Tibial artery (tissue), 4 donors: Measurements from ENCODE around the gene ZNF492.
A peak's percentile ranks its signal among the peaks of the same experiment; 100 is the strongest.
"Not testable (repeated sequence)": the region's sequence is repeated elsewhere in the genome, so short reads cannot be mapped to it uniquely, and the experiment has no call there.

Experiments used
- DNase-seq, 2 donors: peaks; one replicate each; pipeline ENCODE4 v3.0.0-alpha.2; 2019
- H3K27ac ChIP-seq, 2 donors: fragments of 200-600 bp; sonication (generic) in 1 of 2; 1 replicate in 1 of 2; 2 replicates in 1 of 2; pipeline ENCODE4 v1.5.1; 2018 to 2019; ENCODE audit warnings: mild to moderate bottlenecking in 1 of 2
- H3K27me3 ChIP-seq, 2 donors: fragments of 200-600 bp; sonication (generic) in 1 of 2; one replicate each; pipeline versions ENCODE4 v1.5.1 to v1.6.0; 2016 to 2019
- H3K36me3 ChIP-seq, 3 donors: fragments of 200-600 bp; sonication (generic) in 2 of 3; one replicate each; pipeline ENCODE4 v1.5.1; 2016 to 2019; ENCODE audit warnings: mild to moderate bottlenecking in 2 of 3
- H3K4me1 ChIP-seq, 4 donors: fragments of 200-600 bp; sonication (generic) in 2 of 4; 1 replicate in 3 of 4; 2 replicates in 1 of 4; pipeline ENCODE4 v1.5.1; 2016 to 2019
- H3K4me3 ChIP-seq, 2 donors: fragments of 200-600 bp; sonication (generic) in 1 of 2; 1 replicate in 1 of 2; 2 replicates in 1 of 2; pipeline ENCODE4 v1.5.1; 2018 to 2019; ENCODE audit warnings: mild to moderate bottlenecking in 2 of 2
- H3K9me3 ChIP-seq, 3 donors: fragments of 200-600 bp; sonication (generic) in 1 of 3; one replicate each; pipeline ENCODE4 v1.5.1; 2016 to 2019
- CTCF ChIP-seq, 2 experiments: fragments of 200-600 bp in 1 of 2; fragments of 450-650 bp in 1 of 2; IDR thresholded peaks; one replicate each; pipeline ENCODE4 v1.5.1; 2017 to 2019; ENCODE audit warnings: antibody characterized with exemption in 2 of 2, mild to moderate bottlenecking in 1 of 2, moderate library complexity in 1 of 2
- intact Hi-C: fragments of 100-400 bp; cut with DNase I; formaldehyde crosslinking; loops from one replicate; pipeline ENCODE4 v1.15.0; 2023; ENCODE audit warnings: low total_unique reads

ZNF492 gene

GRCh38 chr19:22625266-22626035, 8.7 kb upstream of the ZNF492 start:
- H3K27ac ChIP-seq, result no peak overlapping the region
- H3K4me1 ChIP-seq, result peaks cover 0 to 9% (median 4%) of the 10 kb centered on the region in 4 donors
- intact Hi-C loops, result no loop called here
- H3K4me3 ChIP-seq, result no peak overlapping the region
- TF ChIP-seq CTCF (IDR thresholded peaks at IDR 0.05), result no peak
- H3K27me3 ChIP-seq, result peaks cover 0 to 26% of the 10 kb centered on the region in 2 donors
- H3K36me3 ChIP-seq, result no peaks in the 10 kb centered on the region
- H3K9me3 ChIP-seq, result no peaks in the 10 kb centered on the region
- DNase-seq, result no peak

GRCh38 chr19:22627526-22627925, 6.6 kb upstream of the ZNF492 start:
- Histone ChIP-seq H3K9me3 (no peaks in the 10 kb centered on the region), H3K4me3 (no peak overlapping the region), H3K27ac (no peak overlapping the region), H3K4me1 (peaks cover 0 to 9% (median 4%) of the 10 kb centered on the region in 4 donors), H3K27me3 (peaks cover 0 to 16% of the 10 kb centered on the region in 2 donors), H3K36me3 (no peaks in the 10 kb centered on the region)
- intact Hi-C loops, result no loop called here
- no peak for DNase-seq
- no peak for TF ChIP-seq CTCF (IDR thresholded peaks at IDR 0.05)

- no peak overlapping the region for H3K4me3 ChIP-seq
- no peaks in the 10 kb centered on the region for H3K36me3 ChIP-seq
- H3K27ac ChIP-seq, result no peak overlapping the region
- peaks cover 0 to 8% of the 10 kb centered on the region in 2 donors for H3K27me3 ChIP-seq
- no peak for DNase-seq
- intact Hi-C loops, result no loop called here
- no peaks in the 10 kb centered on the region for H3K9me3 ChIP-seq
- peaks cover 0 to 1% (median under 1%) of the 10 kb centered on the region in 4 donors for H3K4me1 ChIP-seq
- TF ChIP-seq CTCF (IDR thresholded peaks at IDR 0.05), result no peak
Measured at GRCh38 chr19:22628401-22628800, 5.7 kb upstream of the ZNF492 start.

- TF ChIP-seq CTCF (IDR thresholded peaks at IDR 0.05), result no peak
- Histone ChIP-seq H3K4me3 (peak overlapping the region; percentile 58 to 90), H3K27ac (no peak overlapping the region), H3K9me3 (no peaks in the 10 kb centered on the region), H3K36me3 (no peaks in the 10 kb centered on the region), H3K27me3 (no peaks in the 10 kb centered on the region), H3K4me1 (peaks cover 0 to 6% (median 2%) of the 10 kb centered on the region in 4 donors)
- no peak for DNase-seq
- intact Hi-C loops, result no loop called here
Measured at GRCh38 chr19:22634450-22634827, 315 bp downstream of the ZNF492 start.

- intact Hi-C loops, H3K27me3 ChIP-seq, H3K4me3 ChIP-seq, H3K4me1 ChIP-seq, H3K36me3 ChIP-seq, H3K27ac ChIP-seq, DNase-seq: not testable (repeated sequence)
- peaks cover 0 to 61% (median 24%) of the 10 kb centered on the region in 3 donors for H3K9me3 ChIP-seq
Measured at GRCh38 chr19:22685493-22685892, 51.4 kb downstream of the ZNF492 start.

- peaks cover 0 to 16% (median 13%) of the 10 kb centered on the region in 3 donors for H3K9me3 ChIP-seq
- intact Hi-C loops, result not testable (repeated sequence)
Measured at GRCh38 chr19:22702661-22703060, 68.5 kb downstream of the ZNF492 start.

GRCh38 chr19:22703096-22703495, 69.0 kb downstream of the ZNF492 start:
- H3K36me3 ChIP-seq, H3K4me3 ChIP-seq, H3K27ac ChIP-seq, DNase-seq, intact Hi-C loops, H3K27me3 ChIP-seq, H3K4me1 ChIP-seq: not testable (repeated sequence)
- peaks cover 0 to 16% (median 13%) of the 10 kb centered on the region in 3 donors for H3K9me3 ChIP-seq

More at GRCh38 chr19:22702661-22703060, 68.5 kb downstream of the ZNF492 start:
- H3K4me3 ChIP-seq, H3K27ac ChIP-seq, H3K36me3 ChIP-seq, H3K27me3 ChIP-seq, DNase-seq, H3K4me1 ChIP-seq: not testable (repeated sequence)
